Ecto neural progenitor cell (in vitro differentiated cells): ENCODE results near the gene SPSB4.

Experiments
- DNase-seq: peaks from one replicate; pipeline ENCODE4 v3.0.0-alpha.2; 2018; ENCODE audit warnings: low spot score

The SPSB4 gene

DNA sequence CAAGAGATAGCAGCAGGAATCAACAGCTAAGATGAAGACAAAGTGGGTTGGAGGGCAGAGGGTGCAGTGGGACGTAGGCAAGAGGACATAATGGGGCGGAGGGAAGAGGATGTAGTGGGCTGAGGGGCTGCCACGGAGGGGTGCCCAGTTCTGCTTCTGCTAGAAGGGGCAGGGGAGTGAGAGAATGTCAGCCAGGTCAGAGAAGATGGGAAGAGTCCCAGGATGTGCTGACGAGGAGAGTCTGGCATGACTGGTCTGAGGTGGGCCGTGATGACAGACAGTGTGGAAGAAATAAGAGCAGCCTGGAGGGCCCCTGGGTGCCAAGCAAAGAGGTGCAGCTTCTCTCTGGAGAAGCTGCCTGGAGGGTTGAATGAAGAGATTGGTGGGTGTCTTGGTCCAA is 4.0 kb downstream of the SPSB4 start:
- DNase-seq = no peak

- no peak for DNase-seq
Observed at GRCh38 chr3:141055536-141056445, 4.6 kb downstream of the SPSB4 start.

- no peak for DNase-seq
Observed at GRCh38 chr3:141056751-141057171, 5.6 kb downstream of the SPSB4 start.

GRCh38 chr3:141057436-141057835 is 6.3 kb downstream of the SPSB4 start:
- no peak for DNase-seq

- DNase-seq = no peak
Observed at GRCh38 chr3:141057946-141058800, 7.0 kb downstream of the SPSB4 start.

DNA sequence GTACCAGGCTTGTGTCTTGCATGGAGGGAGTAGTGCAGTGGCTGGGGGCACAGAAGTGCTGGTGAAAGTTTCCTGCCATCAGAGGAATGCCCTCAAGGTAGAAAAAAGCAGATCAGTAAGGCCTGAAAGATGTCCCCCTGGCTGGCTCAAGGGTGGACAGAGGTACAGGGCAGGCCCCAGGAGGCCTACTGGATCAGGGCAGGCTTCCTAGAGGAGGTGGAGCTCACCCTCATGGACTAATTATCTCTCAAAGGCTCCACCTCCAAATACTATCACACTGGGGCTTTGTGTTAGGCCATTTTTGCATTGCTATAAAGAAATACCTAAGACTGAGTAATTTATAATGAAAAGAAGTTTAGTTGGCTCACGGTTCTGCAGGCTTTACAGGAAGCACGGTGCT is 7.8 kb downstream of the SPSB4 start:
- DNase-seq = no peak

DNA sequence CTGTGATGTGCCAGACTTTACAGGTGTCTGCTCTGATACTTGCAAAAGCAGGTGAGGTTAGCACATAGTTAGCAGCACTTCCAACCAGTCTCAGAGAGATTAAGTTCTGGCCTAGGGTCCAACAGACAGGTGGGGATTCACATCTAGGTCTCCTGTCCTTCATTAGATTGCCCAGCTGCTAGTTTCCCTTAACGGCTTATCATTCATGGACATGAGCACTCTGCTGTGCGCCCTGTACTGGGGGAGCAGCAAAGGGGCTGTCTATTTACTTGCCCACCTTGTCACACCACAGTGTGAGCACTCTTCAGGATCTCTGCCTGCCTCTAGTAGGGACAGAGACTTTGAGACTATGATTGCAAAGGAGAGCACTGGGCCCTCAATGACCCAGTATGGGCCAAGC is 8.7 kb downstream of the SPSB4 start:
- DNase-seq = no peak

DNA sequence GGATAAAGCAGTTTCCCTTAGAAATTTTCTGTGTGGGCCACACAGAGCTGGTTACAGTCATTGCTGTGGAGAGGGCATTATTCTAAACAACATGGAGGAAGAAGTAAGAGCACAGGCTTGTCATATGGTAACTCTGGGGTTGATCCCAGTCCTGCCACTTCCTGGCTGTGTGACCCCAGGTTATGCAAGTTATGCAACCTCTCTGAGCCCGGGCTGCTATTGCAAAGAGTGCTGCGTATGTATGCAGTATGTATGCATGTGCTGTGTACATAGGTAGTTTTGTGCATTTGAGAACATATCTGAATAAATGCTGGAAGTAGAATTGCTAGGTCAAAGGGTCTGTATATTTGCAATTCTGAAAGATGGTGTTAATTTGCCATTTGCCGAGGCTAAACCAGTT is 9.2 kb downstream of the SPSB4 start:
- peak; percentile 18 for DNase-seq

- peak; percentile 38 for DNase-seq
Observed at GRCh38 chr3:141063831-141064230, 12.7 kb downstream of the SPSB4 start.

DNA sequence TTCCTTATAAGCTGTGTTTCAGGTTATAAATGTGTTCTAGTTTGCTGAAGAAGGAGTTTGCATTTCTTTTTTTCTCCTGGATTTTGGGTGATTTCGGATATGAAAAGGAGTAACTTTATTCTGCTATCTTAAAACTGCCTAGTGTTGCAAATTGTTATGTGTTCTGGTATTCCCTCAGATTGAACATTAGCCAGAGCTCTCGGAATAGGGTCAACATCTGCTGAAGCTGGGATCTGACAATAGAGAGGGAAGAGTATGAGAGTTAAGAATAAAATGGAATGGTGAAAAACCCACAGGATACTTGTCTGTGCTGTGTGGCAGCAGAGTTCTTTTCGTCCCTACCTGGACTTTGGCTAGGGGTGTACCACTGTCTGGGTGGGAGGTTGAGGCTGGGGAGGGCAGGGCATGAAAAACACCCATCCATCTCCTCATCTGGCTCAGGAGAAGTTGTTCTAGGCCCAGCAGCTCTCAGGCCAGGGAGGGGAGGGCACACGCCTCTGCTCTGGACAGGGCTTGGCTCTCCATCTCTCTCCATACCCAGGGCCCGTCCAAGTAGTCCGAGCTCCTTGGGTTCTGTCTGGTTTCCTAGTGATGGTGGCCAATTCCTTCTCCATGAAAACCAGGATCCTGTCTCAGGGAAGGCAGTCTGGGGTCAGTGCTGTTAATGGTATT is 13.2 kb downstream of the SPSB4 start:
- DNase-seq = peak; percentile 24

- no peak for DNase-seq
Observed at GRCh38 chr3:141065258-141065657, 14.1 kb downstream of the SPSB4 start.

DNA sequence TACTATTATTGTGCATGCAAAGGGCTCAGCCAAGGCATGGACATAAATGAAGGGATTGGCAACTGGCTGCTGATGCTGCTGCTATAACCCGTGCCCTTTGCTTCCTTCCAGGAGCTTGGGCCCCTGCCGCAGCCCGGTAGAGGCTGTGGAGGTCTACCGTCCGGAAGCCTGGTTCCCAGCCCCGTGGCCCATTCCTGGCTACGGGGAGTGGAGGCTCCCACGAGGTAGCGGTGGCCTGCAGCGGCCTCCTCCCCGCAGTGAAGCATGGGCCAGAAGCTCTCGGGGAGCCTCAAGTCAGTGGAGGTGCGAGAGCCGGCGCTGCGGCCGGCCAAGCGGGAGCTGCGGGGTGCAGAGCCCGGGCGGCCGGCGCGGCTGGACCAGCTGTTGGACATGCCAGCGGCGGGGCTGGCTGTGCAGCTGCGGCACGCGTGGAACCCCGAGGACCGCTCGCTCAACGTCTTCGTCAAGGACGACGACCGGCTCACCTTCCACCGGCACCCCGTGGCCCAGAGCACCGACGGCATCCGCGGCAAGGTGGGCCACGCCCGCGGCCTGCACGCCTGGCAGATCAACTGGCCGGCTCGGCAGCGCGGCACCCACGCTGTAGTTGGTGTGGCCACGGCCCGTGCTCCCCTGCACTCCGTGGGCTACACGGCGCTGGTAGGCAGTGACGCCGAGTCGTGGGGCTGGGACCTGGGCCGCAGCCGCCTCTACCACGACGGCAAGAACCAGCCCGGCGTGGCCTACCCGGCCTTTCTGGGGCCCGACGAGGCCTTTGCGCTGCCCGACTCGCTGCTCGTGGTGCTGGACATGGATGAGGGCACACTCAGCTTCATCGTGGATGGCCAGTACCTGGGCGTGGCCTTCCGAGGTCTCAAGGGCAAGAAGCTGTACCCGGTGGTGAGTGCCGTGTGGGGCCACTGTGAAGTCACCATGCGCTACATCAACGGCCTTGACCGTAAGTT is 15.0 kb downstream of the SPSB4 start:
- DNase-seq = peak; percentile 34

DNA sequence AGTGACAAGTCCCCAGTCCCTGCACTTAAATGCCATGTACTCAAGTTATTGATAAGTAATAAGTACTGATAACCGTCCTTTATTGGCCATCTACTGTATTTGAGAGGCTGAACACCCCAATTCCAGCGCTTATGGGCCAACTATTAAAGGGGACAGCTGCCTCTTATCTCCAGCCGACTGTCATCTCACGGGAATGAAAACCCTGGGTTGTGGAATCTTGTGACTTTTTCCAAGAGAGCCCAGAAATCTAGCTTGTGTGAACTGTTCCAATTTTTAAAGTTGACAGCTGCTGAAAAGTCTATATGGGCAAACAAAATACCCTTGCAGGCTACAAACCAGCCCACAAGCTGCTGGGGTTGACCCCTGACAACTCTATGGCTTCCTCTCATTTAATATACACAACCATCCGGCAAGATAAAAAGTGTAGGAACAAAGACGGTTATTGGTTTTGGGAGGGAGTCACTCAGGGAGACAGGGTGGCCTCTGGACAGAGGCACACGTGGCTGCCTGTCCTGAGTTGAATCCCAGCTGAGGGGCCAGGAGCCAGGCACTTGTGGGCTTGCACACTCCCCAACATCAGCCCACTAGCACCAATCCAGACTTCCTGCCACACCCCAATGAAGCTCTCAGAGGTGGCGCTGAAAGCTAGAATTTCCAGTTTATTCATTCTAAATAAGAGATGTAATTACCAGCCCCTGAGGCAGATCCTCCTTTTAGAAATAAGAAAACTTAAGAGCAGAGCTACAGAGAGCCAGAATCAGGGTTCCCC is 16.2 kb downstream of the SPSB4 start:
- DNase-seq = peak; percentile 5

DNA sequence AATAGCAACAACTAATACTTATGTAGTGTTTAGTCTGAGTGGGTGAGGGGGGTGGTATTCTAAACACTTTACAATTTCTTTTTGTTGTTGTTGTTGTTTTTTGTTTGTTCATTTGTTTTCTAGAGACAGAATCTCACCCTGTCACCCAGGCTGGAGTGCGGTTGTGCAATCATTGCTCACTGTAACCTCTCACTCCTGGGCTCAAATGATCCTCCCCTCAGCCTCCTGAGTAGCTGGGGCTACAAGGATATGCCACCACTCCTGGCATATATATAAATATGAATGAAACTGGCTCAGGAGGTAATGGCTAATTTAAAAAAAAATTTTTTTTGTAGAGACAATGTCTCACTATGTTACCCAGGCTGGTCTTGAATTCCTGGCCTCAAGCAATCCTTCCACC is 19.1 kb downstream of the SPSB4 start:
- DNase-seq = no peak

DNA sequence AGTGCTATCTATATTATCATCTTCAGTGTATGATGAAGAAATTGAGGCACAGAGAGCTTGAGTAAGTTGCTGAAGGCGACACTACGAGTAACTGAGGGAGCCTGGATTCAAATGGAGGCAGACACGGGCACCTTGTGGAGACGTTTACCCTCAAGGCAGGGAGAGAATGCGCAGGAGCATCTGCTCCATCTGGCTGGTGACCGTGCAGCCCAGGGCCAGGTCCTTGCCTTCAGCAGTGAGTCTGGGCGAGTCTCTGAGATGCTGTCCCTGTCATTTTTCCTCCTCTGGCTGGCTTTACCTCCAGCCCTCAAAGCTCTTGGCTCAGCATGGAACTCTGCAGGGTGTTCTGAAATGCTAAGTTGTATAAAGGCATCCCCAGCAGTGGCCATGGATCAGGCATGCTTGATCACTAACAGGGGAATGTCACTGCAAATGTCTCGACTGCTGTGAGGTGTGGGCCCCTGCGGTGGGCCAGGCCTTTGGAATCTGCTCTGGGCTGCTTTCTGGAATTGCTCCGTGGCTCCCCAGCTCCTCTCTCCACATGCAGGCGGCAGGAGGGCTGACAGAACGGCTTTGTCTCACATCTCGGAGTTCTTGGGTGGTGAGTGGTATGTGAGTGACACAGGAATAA is 19.7 kb downstream of the SPSB4 start:
- DNase-seq = peak; percentile 75

DNA sequence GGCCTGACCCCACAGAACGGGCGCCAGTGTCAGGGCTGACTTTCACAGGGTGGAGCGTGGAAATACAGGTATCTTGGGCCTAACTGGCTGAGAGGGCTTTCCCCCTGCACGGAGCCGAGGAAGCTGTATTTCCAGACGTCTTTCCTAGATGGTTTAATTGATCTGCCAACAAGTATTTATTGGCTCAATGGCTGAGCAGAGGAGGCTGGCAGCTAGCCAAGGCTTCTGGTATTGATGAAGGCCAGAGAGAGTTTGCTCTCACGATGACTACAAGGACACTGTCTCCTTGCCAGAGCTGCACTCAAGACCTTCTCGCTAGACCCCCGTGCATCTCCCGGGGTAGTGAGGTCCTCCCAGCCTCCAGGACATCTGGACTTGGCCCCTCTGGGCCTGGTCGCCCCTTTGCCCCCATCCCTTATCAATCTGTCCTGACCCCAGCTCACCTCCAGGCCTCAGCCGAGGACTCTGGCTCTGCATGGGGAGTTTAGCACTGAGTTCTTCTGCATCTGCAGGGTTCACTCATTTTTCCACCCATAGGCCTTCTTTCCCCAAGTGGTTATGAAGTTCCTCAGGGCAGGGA is 20.6 kb downstream of the SPSB4 start:
- DNase-seq = no peak

- no peak for DNase-seq
Observed at GRCh38 chr3:141072950-141073349, 21.8 kb downstream of the SPSB4 start.

DNA sequence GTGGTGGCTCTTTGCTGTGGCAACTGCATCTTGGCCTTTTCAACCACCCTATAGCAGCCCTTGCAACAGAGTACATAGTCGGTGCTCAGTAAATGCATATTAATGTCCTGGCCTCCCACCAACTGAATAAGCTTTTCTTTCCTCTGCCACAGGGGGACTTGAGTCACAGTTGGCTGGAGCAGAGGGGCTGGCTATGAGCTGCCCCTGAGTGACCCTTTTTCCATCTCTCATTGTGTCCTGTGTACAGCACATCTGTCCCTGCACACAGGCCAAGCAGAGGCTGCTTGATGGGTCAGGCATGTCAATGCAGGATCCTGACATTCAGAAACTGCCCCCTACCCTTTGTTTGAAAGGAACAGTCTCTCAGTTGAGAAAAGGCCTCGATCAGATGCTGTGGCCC is 22.4 kb downstream of the SPSB4 start:
- no peak for DNase-seq

GRCh38 chr3:141074529-141074928 is 23.4 kb downstream of the SPSB4 start:
- DNase-seq = no peak
